ENCODE results near the gene RPTOR.

The RPTOR gene

GRCh38 chr17:80702315-80703141 is 157.9 kb downstream of the RPTOR start:
- no peak overlapping the region for H3K9ac ChIP-seq (ENCODE audit: low read length)
- H3K79me2 ChIP-seq (ENCODE audit: low read length) = peaks cover 60% of the 10 kb centered on the region

GRCh38 chr17:80703142-80703478 is 158.5 kb downstream of the RPTOR start:
- Histone ChIP-seq H3K79me2 (ENCODE audit: low read length) (peaks cover 55% of the 10 kb centered on the region), H3K4me2 (ENCODE audit: low read length) (no peak overlapping the region), H3K27me3 (ENCODE audit: low read depth, low read length) (no peaks in the 10 kb centered on the region), H2AFZ (ENCODE audit: low read depth, low read length) (no peak overlapping the region), H3K9me3 (ENCODE audit: insufficient read depth, low read length) (no peaks in the 10 kb centered on the region), H4K20me1 (ENCODE audit: insufficient read depth, low read length) (peaks cover 48% of the 10 kb centered on the region), H3K9ac (ENCODE audit: low read length) (no peak overlapping the region), H3K36me3 (replicated peaks; ENCODE audit: low read depth, low read length) (no peaks in the 10 kb centered on the region), H3K4me3 (ENCODE audit: low read length) (no peak overlapping the region), H3K27ac (ENCODE audit: low read length) (no peak overlapping the region), H3K4me1 (ENCODE audit: low read length) (peaks cover 8% of the 10 kb centered on the region)
- TF ChIP-seq CTCF (IDR thresholded peaks at IDR 0.05; ENCODE audit: low read depth, low read length) (no peak), EZH2phosphoT487 (IDR thresholded peaks at IDR 0.05; ENCODE audit: low read depth) (no peak)

More at GRCh38 chr17:80702315-80703141, 157.9 kb downstream of the RPTOR start:
- Histone ChIP-seq H2AFZ (ENCODE audit: low read depth, low read length) (no peak overlapping the region), H4K20me1 (ENCODE audit: insufficient read depth, low read length) (peaks cover 48% of the 10 kb centered on the region), H3K27me3 (ENCODE audit: low read depth, low read length) (no peaks in the 10 kb centered on the region), H3K9me3 (ENCODE audit: insufficient read depth, low read length) (no peaks in the 10 kb centered on the region), H3K4me1 (ENCODE audit: low read length) (peaks cover 8% of the 10 kb centered on the region), H3K27ac (ENCODE audit: low read length) (no peak overlapping the region), H3K4me2 (ENCODE audit: low read length) (no peak overlapping the region), H3K4me3 (ENCODE audit: low read length) (no peak overlapping the region), H3K36me3 (replicated peaks; ENCODE audit: low read depth, low read length) (no peaks in the 10 kb centered on the region)
- TF ChIP-seq CTCF (IDR thresholded peaks at IDR 0.05; ENCODE audit: low read depth, low read length) (no peak), EZH2phosphoT487 (IDR thresholded peaks at IDR 0.05; ENCODE audit: low read depth) (no peak)

GRCh38 chr17:80704381-80704819 is 159.8 kb downstream of the RPTOR start:
- H3K9me3 ChIP-seq (ENCODE audit: insufficient read depth, low read length) = no peaks in the 10 kb centered on the region
- H2AFZ ChIP-seq (ENCODE audit: low read depth, low read length) = no peak overlapping the region
- H3K27me3 ChIP-seq (ENCODE audit: low read depth, low read length) = no peaks in the 10 kb centered on the region
- H3K4me2 ChIP-seq (ENCODE audit: low read length) = no peak overlapping the region
- H3K4me3 ChIP-seq (ENCODE audit: low read length) = no peak overlapping the region
- peaks cover 48% of the 10 kb centered on the region for H4K20me1 ChIP-seq (ENCODE audit: insufficient read depth, low read length)
- H3K27ac ChIP-seq (ENCODE audit: low read length) = no peak overlapping the region
- no peak for TF ChIP-seq EZH2phosphoT487 (IDR thresholded peaks at IDR 0.05; ENCODE audit: low read depth)
- TF ChIP-seq CTCF (IDR thresholded peaks at IDR 0.05; ENCODE audit: low read depth, low read length) = no peak
- H3K36me3 ChIP-seq (replicated peaks; ENCODE audit: low read depth, low read length) = peaks cover 3% of the 10 kb centered on the region
- H3K9ac ChIP-seq (ENCODE audit: low read length) = no peak overlapping the region
- H3K4me1 ChIP-seq (ENCODE audit: low read length) = peaks cover 8% of the 10 kb centered on the region
- H3K79me2 ChIP-seq (ENCODE audit: low read length) = peaks cover 44% of the 10 kb centered on the region

GRCh38 chr17:80704894-80705293 is 160.3 kb downstream of the RPTOR start:
- Histone ChIP-seq H3K9me3 (ENCODE audit: insufficient read depth, low read length) (no peaks in the 10 kb centered on the region), H3K79me2 (ENCODE audit: low read length) (peaks cover 40% of the 10 kb centered on the region), H3K27ac (ENCODE audit: low read length) (no peak overlapping the region)

More at GRCh38 chr17:80704894-80705293, 160.3 kb downstream of the RPTOR start:
- Histone ChIP-seq H3K36me3 (replicated peaks; ENCODE audit: low read depth, low read length) (peaks cover 5% of the 10 kb centered on the region), H3K27me3 (ENCODE audit: low read depth, low read length) (no peaks in the 10 kb centered on the region), H3K4me2 (ENCODE audit: low read length) (no peak overlapping the region), H2AFZ (ENCODE audit: low read depth, low read length) (no peak overlapping the region), H4K20me1 (ENCODE audit: insufficient read depth, low read length) (peaks cover 45% of the 10 kb centered on the region), H3K4me1 (ENCODE audit: low read length) (peaks cover 8% of the 10 kb centered on the region), H3K9ac (ENCODE audit: low read length) (no peak overlapping the region), H3K4me3 (ENCODE audit: low read length) (no peak overlapping the region)
- no peak for TF ChIP-seq EZH2phosphoT487 (IDR thresholded peaks at IDR 0.05; ENCODE audit: low read depth)
